Activated T-helper 17 cell treated with anti-CD3 and anti-CD28 coated beads, Interleukin-2, amount 50 U/mL, for 72 hours (primary cell): ENCODE results near the gene SLC6A17. TPM values are rescaled to one million over a fixed set of nuclear protein-coding genes. Genes with fewer than 3 reads are reported as not detected.
A peak's percentile ranks its signal among the peaks of the same experiment; 100 is the strongest.

Experiments
- ATAC-seq: fragments of 150-1000 bp; cut with Tn5 transposase; replicated peaks from 2 replicates; pipeline ENCODE4 v1.10.0; 2021; ENCODE audit warnings: mild to moderate bottlenecking, moderate library complexity
- H3K27ac Mint-ChIP-seq: one replicate; pipeline ENCODE4 v1.8.0; 2022; ENCODE audit warnings: mixed read lengths
- H3K27me3 Mint-ChIP-seq: one replicate; pipeline ENCODE4 v1.8.0; 2022; ENCODE audit warnings: mixed read lengths
- H3K36me3 Mint-ChIP-seq: one replicate; pipeline ENCODE4 v1.8.0; 2022; ENCODE audit warnings: low read depth, mild to moderate bottlenecking, mixed read lengths
- H3K4me1 Mint-ChIP-seq: one replicate; pipeline ENCODE4 v1.8.0; 2022; ENCODE audit warnings: mixed read lengths
- H3K4me3 Mint-ChIP-seq: one replicate; pipeline ENCODE4 v1.8.0; 2022; ENCODE audit warnings: mild to moderate bottlenecking, mixed read lengths
- H3K9me3 Mint-ChIP-seq: one replicate; pipeline ENCODE4 v1.8.0; 2022; ENCODE audit warnings: mixed read lengths
- total RNA-seq, 2 donors: library from RNA; stranded (reverse); gene quantifications; one replicate each; pipeline ENCODE4 v1.2.3, GENCODE V29; 2022

SLC6A17 gene
- total RNA-seq, 2 donors from 2014 or later, result not detected

DNA sequence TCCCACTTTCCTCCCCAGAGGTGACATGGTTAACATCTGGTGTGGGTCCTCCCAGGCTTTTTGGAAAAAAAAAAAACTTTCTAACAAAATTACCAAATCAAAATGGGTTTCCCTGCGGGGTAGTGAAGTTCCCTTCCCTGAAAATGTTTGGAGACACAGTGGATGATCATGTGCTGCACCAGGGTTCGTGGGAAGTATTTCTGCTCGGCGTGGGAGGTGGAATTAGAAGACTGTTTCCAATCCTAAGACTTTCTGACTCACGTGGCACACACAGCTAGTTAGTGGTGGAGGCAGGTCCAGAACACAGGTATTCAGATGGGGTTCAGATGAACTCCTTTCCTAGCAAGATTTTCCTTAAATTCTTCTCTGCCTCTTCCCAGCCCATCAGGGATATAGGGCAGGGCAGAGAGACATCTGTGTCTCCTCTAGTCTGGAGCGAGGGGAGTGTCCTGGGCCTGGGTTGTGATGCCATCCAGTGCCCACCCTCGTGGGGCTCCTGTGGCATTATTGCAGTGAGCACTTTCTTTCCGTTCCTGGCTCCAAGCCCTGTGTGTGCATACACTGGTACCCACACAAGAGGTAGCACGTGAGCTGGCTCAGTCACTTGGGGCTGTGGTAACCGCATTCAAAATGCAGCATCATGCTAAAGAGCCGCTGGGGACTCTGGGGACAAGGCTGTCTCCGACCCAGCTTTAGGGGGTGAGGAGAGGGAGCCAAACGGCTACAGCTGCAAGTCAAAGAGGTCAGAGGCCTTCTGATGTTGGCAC lies 87.3 kb downstream of the SLC6A17 start:
- H3K9me3 Mint-ChIP-seq, result no peaks in the 10 kb centered on the region
- H3K4me1 Mint-ChIP-seq, result peaks cover 36% of the 10 kb centered on the region
- no peak for ATAC-seq
- no peak overlapping the region for H3K27ac Mint-ChIP-seq
- H3K36me3 Mint-ChIP-seq, result peaks cover 21% of the 10 kb centered on the region
- no peak overlapping the region for H3K4me3 Mint-ChIP-seq
- H3K27me3 Mint-ChIP-seq, result no peaks in the 10 kb centered on the region

DNA sequence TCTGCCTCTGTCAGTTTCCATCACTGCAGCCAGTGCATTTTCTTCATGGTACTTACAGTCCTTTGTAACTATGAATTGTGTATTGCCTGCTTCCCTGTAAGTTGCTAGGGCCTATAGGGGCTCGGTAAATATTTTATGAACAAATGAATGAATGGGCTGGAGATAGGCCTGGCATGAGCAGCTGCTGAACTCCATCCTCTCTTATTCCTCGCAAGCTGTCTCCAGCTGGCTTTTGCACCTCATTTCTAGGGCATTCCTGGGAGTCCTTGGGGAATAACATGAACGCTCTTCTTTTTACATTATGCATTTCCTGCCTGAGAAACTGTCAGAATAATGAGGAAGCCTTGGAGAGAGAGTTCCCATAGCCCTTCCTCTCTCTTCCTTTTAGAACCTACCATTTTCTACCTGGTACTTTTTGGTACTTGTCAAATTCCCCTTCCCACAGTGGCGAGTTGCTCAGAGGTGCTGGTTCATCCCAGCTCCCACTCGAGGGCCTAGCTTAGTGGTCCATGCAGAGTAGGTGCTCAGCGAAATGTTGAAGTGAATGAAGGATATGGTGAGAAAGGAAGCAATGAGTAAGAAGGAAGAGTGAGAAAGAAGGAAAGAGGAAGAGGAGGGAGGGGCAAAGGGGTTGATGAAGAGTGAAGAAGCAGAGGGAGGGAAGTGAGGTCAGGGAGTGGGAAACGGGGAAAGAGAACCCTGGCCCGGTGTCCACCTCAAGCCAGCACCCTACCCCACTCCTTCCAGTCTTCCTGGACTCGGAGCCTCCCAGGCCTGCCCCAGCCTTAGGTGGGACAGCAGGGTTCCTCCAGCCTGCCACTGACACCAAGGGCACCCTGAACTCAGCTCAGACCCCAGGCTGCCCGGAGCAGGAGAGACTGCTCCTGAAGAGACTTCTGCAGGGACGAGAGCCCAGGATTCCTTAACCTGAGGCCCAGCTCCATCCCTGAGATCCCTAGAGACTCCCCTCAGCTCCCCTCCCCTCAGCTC lies 89.4 kb downstream of the SLC6A17 start:
- ATAC-seq, result no peak
- peak overlapping the region; percentile 47 for H3K27ac Mint-ChIP-seq
- H3K27me3 Mint-ChIP-seq, result no peaks in the 10 kb centered on the region
- H3K36me3 Mint-ChIP-seq, result peaks cover 18% of the 10 kb centered on the region
- no peaks in the 10 kb centered on the region for H3K9me3 Mint-ChIP-seq
- H3K4me3 Mint-ChIP-seq, result no peak overlapping the region
- H3K4me1 Mint-ChIP-seq, result peaks cover 39% of the 10 kb centered on the region

DNA sequence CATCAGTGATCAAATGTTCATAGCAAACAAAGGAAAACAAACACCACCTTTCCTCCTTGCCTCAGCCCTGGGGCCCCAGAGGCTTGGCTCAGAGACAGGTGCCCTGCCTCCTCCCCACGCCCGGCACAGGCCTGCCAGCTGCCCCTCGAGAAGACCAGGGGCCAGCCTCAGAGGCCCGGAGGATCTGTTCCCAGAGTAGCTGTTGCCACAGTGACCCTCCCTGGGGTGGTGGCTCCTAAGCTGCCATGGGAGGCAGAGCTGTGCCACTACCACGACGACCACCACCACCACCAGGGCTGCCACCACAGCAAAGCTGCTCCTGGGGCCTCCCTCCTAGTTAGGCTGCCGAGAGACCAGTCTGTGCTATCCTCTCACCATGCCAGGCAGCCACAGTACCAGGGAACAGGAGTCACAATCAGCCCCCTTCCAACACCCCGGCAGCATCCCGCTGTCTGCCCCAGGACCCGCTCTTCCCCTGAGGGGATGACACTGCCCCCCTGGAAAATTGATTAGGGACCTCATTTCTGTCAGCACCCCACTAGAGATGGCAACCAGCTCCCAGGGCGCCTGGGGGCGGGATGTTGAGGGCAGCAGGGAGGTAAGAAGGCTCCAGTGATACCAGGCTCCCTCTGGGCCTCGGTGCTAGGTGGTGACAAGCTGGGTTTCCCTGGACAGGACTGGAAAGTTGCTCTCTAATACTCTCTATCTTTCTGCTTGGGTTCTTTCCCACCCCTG lies 90.3 kb downstream of the SLC6A17 start:
- peak overlapping the region; percentile 0 for H3K27ac Mint-ChIP-seq
- no peak for ATAC-seq

DNA sequence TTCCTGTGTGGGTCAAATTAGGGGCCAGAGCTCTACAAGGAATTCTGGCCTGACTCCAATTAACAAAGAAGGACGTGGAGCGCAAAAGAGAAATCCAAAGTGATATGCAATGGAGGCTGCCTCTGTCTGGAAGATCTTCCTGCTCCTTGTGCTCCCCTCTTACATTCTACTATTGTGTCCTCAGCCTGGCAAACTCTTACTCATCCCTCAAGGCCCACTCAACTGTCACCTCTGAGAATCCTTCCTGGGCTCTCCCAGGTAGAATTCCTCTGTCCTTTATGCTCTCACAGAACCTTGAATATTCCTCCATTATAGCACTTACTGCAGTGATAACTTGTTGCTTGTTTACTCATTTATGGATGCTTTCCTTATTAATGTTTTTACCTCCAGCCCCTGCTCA lies 91.2 kb downstream of the SLC6A17 start:
- no peak for ATAC-seq
- peak overlapping the region; percentile 0 for H3K27ac Mint-ChIP-seq

More for the DNA sequence above, 90.3 kb downstream of the SLC6A17 start:
- Mint-ChIP-seq H3K4me1 (peaks cover 30% of the 10 kb centered on the region), H3K27me3 (no peaks in the 10 kb centered on the region), H3K9me3 (no peaks in the 10 kb centered on the region), H3K36me3 (peaks cover 12% of the 10 kb centered on the region), H3K4me3 (no peak overlapping the region)

DNA sequence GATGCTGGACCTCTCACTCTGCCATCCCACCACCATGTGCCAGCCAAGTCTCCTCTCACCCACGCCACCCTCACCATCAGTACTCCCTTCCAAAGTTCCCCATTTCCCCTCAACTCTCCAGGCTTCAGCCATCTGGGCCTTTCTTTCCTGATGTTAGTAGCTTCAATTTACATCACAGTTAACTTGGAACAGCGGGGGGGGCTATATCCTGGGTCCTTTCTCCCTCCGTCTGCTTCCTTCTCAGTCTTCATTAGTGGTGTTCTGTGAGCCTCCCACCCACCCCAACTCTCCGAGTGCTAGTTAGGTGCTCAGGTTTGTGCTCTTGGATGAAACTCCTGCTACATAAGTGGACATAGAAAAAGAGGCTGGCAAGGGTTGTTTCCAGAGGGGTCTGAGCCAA lies 91.8 kb downstream of the SLC6A17 start:
- no peak for ATAC-seq
- no peaks in the 10 kb centered on the region for H3K9me3 Mint-ChIP-seq
- H3K4me1 Mint-ChIP-seq, result peaks cover 22% of the 10 kb centered on the region
- H3K27me3 Mint-ChIP-seq, result no peaks in the 10 kb centered on the region
- peak overlapping the region; percentile 0 for H3K27ac Mint-ChIP-seq
- H3K4me3 Mint-ChIP-seq, result no peak overlapping the region
- peaks cover 8% of the 10 kb centered on the region for H3K36me3 Mint-ChIP-seq

More for the DNA sequence above, 91.2 kb downstream of the SLC6A17 start:
- Mint-ChIP-seq H3K9me3 (no peaks in the 10 kb centered on the region), H3K4me3 (no peak overlapping the region), H3K27me3 (no peaks in the 10 kb centered on the region), H3K36me3 (peaks cover 11% of the 10 kb centered on the region), H3K4me1 (peaks cover 25% of the 10 kb centered on the region)

DNA sequence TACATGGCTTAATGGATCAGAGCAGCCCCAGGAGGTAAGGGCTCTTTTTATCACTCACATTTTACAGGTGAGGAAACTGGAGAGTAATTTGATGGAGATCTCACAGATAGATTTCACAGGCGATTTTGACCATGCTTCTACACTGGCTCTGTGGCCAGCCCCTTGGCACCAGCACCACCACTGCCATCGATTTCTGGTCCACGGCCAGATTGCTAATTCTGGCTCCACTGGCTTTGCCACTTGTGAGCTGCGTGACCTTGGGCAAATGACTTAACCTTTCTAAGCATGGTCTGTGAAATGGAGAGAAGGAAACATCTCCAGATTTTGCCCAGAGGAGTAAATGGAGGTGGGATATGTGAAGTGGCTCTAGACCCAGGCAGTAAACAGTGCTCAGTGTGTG lies 92.4 kb downstream of the SLC6A17 start:
- ATAC-seq, result no peak
- Mint-ChIP-seq H3K4me3 (no peak overlapping the region), H3K9me3 (no peaks in the 10 kb centered on the region), H3K27me3 (no peaks in the 10 kb centered on the region), H3K36me3 (peaks cover 8% of the 10 kb centered on the region), H3K27ac (peak overlapping the region; percentile 0), H3K4me1 (peaks cover 22% of the 10 kb centered on the region)

DNA sequence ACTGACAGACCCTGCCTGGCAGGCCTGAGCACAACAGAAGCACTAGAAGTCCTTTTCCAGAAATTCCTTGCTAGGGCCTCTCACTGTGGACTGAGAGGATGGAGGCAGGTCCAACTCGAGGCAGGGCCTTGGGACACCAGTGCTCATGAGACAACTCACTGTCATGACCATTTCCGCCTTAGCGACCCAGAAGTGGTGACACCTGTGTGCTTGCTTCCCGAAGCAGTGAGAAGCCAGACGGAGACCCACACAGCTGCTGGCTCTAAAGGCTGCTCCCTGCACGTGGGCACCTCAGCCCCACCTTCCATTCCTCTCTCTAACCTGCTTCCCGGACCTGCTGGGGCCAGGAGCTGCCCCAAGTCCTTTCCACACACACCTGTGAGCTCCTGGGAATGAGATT lies 92.9 kb downstream of the SLC6A17 start:
- Mint-ChIP-seq H3K4me3 (no peak overlapping the region), H3K27me3 (no peaks in the 10 kb centered on the region), H3K9me3 (no peaks in the 10 kb centered on the region), H3K27ac (peak overlapping the region; percentile 31), H3K4me1 (peaks cover 21% of the 10 kb centered on the region), H3K36me3 (peaks cover 8% of the 10 kb centered on the region)
- ATAC-seq, result no peak

DNA sequence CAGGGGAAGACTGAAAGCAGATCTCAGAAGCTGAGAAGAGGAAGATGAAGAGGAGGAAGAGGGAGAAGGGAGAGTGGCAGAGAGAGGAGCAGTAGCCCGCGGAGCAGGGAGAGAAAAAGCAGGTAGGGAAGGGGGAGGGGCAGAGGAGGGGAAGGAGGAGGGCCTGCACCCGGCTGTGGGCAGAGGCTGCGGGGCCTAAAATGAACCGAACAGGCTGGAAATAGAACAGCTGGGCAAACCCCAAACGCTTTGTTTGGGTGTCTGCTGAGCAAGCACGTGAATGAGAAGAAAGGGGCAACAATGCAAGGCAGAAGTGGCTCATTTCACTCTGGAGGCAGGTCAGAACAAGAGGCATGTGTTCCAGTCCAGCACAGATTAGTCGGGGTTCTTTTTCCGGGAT lies 93.3 kb downstream of the SLC6A17 start:
- Mint-ChIP-seq H3K27ac (peak overlapping the region; percentile 31), H3K9me3 (no peaks in the 10 kb centered on the region), H3K36me3 (peaks cover 8% of the 10 kb centered on the region), H3K27me3 (no peaks in the 10 kb centered on the region), H3K4me3 (no peak overlapping the region), H3K4me1 (peaks cover 17% of the 10 kb centered on the region)
- ATAC-seq, result peak; percentile 26

DNA sequence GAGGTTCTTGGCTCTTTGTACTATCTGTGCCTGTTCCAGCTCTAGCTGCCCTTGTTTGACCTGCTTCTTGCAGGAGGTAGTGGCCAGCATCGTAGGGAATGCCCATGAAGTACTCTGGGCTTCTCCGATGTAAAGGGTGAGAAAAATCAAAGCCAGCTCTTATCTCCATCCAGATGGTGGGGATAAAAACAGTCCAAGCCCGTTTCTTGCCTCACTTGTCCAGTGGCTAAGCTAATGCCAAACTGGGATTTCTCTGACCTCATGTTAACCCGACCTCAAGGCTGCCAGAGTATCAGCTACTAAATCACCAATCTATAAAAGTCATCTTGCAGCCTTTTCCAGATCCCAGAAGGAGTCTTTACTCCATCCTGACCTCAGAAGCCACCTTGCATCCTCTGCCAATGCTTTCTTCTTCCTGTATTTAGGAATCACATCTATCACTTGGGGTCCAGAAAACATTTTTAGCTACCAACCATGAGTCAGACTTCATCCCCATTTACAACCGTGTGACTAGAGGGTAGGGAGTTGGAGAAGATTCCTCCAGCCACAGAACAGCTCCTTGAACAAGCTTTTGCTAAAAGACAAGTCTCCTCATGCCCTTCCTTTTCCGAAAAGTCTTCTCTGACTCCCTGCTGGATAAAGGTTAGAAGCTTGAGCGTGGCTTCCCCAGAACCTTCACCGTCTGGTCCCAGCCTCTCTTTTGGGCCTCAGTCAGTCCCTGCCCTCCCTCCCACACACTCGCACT lies 95.8 kb downstream of the SLC6A17 start:
- peaks cover 6% of the 10 kb centered on the region for H3K4me1 Mint-ChIP-seq
- H3K9me3 Mint-ChIP-seq, result no peaks in the 10 kb centered on the region
- no peak overlapping the region for H3K27ac Mint-ChIP-seq
- H3K36me3 Mint-ChIP-seq, result no peaks in the 10 kb centered on the region
- no peak overlapping the region for H3K4me3 Mint-ChIP-seq
- ATAC-seq, result no peak
- no peaks in the 10 kb centered on the region for H3K27me3 Mint-ChIP-seq

DNA sequence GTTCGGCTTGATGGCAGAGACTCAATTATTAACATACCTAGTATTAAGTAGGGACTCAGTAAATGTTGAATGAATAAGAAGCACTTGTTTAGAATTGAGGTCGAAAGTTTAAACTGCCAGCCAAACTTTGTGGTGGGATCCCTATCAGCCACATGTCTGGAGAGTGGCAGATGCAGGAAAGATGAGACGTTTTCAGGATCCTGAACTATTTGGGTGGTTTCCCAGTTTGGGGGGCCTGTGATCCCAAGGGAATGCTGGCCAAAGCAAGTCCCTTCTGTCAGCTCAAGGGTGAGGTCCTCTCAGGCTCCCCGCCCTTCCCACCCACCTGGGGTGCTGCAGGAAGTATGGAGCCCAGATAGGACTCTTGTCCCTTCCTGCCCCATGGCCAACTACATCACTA lies 98.5 kb downstream of the SLC6A17 start:
- no peak for ATAC-seq
- Mint-ChIP-seq H3K36me3 (no peaks in the 10 kb centered on the region), H3K4me1 (peaks cover under 1% of the 10 kb centered on the region), H3K9me3 (no peaks in the 10 kb centered on the region), H3K27ac (no peak overlapping the region), H3K27me3 (no peaks in the 10 kb centered on the region), H3K4me3 (no peak overlapping the region)

DNA sequence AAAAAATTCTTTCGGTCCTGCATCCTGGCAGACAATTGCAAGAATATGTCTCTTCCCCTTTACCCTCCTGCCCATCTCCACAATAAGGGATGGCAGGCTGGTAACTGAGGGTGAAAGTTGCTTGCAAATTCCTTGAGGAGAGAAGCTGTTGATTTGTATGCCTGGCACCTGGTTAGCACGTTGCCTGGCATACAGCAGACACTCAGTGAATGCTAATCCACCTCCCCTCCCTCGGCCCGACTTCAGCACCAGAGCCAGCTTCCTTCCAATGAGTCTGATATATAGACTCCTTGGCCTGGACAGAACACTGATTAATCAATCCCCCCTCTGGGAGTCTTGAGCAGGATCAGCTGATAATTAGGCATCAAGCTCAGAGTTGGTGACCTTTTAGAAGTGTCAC lies 99.0 kb downstream of the SLC6A17 start:
- Mint-ChIP-seq H3K36me3 (no peaks in the 10 kb centered on the region), H3K27me3 (no peaks in the 10 kb centered on the region), H3K9me3 (no peaks in the 10 kb centered on the region), H3K27ac (no peak overlapping the region), H3K4me1 (no peaks in the 10 kb centered on the region), H3K4me3 (no peak overlapping the region)
- no peak for ATAC-seq

DNA sequence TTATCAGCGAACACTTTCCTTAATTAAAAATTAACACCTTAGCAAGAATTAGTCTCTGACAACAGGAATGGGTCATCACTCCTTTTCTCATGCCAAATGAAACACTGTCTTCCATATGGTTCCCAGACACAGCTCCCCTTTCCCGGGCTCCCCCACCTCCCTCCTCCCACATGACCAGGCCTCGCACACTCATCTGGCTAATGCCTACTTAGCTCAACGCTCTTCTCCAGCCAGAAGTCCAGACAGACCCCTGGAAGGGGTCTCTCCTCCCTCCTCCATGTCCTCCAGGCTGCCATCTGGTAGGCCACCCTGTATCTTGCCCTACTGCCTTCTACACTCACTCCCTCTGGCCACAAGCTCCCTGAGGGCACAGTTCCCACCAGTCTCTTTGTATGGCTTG lies 99.7 kb downstream of the SLC6A17 start:
- Mint-ChIP-seq H3K27me3 (no peaks in the 10 kb centered on the region), H3K36me3 (no peaks in the 10 kb centered on the region), H3K27ac (no peak overlapping the region), H3K9me3 (no peaks in the 10 kb centered on the region), H3K4me1 (no peaks in the 10 kb centered on the region), H3K4me3 (no peak overlapping the region)
- no peak for ATAC-seq

DNA sequence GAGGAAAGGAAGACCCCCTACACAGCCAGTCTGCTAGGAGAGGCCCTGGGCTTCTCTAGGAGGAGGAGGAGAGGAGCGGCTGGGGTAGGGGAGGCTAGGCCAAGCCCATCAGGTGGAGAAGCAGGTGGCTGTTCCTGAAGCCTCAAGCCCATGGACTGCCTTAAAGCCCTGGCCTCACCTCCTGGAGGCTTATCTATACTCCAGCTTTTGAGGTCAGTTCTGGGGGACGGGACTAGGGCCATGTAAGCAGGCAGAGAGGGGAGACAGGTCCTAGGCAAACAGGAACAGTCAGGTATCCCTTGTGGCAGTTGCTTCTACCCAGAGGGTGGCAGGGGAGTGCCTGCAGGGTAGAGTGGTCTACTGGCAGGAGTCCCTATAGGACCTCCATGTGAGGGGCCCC lies 100.5 kb downstream of the SLC6A17 start:
- H3K9me3 Mint-ChIP-seq, result no peaks in the 10 kb centered on the region
- ATAC-seq, result no peak
- H3K27ac Mint-ChIP-seq, result no peak overlapping the region
- no peaks in the 10 kb centered on the region for H3K36me3 Mint-ChIP-seq
- no peak overlapping the region for H3K4me3 Mint-ChIP-seq
- H3K4me1 Mint-ChIP-seq, result no peaks in the 10 kb centered on the region
- H3K27me3 Mint-ChIP-seq, result no peaks in the 10 kb centered on the region
